Liver (tissue), 3 donors: Measurements from ENCODE around the gene COL4A1.

Experiments
- CTCF ChIP-seq: fragments of 150-350 bp; IDR thresholded peaks from 2 replicates; pipeline ENCODE4 v1.5.1; 2017; ENCODE audit warnings: improper control_type of control experiment, low read depth, low read length; ENCODE audit not compliant: missing input control
- FOXA1 ChIP-seq: IDR thresholded peaks from 2 replicates; pipeline ENCODE4 v1.6.1; 2016; ENCODE audit warnings: antibody characterized with exemption
- GABPA ChIP-seq, 2 donors: IDR thresholded peaks in 1 of 2; conservative IDR thresholded peaks in 1 of 2; 2 replicates each; pipeline ENCODE4 v1.6.1; 2016; ENCODE audit warnings: antibody characterized with exemption in 2 of 2, mild to moderate bottlenecking in 1 of 2, moderate library complexity in 1 of 2
- HNF4A ChIP-seq, 2 donors: conservative IDR thresholded peaks; 2 replicates each; pipeline ENCODE4 v1.6.1; 2016; ENCODE audit warnings: antibody characterized with exemption in 2 of 2, mild to moderate bottlenecking in 2 of 2
- JUND ChIP-seq, 2 donors: IDR thresholded peaks; 2 replicates each; pipeline ENCODE4 v1.6.1; 2016; ENCODE audit warnings: antibody characterized with exemption in 2 of 2
- MAX ChIP-seq: IDR thresholded peaks from 2 replicates; pipeline ENCODE4 v1.6.1; 2016; ENCODE audit warnings: antibody characterized with exemption
- NR2F2 ChIP-seq: IDR thresholded peaks from 2 replicates; pipeline ENCODE4 v1.6.1; 2016; ENCODE audit warnings: antibody characterized with exemption
- RXRA ChIP-seq, 2 donors: IDR thresholded peaks; 2 replicates each; pipeline ENCODE4 v1.6.1; 2017 to 2018; ENCODE audit warnings: antibody characterized with exemption in 2 of 2, mild to moderate bottlenecking in 1 of 2
- SP1 ChIP-seq: IDR thresholded peaks from 2 replicates; pipeline ENCODE4 v1.6.1; 2018; ENCODE audit warnings: antibody characterized with exemption, mild to moderate bottlenecking
- TAF1 ChIP-seq: conservative IDR thresholded peaks from 2 replicates; pipeline ENCODE4 v1.6.1; 2016; ENCODE audit warnings: antibody characterized with exemption, mild to moderate bottlenecking
- YY1 ChIP-seq: IDR thresholded peaks from 2 replicates; pipeline ENCODE4 v1.6.1; 2016; ENCODE audit warnings: antibody characterized with exemption, mild to moderate bottlenecking
- TF ChIP-seq, protein P1 (sequence below): IDR thresholded peaks from 2 replicates; pipeline ENCODE4 v1.6.1; 2016; ENCODE audit warnings: antibody characterized with exemption, mild to moderate bottlenecking
- donor health status: healthy.
- donor health status: healthy.

- TF ChIP-seq CTCF (no peak), TAF1 (no peak), HNF4A (conservative IDR thresholded peaks at IDR 0.05) (no peak), YY1 (no peak), MAX (no peak), GABPA (IDR thresholded peaks at IDR 0.05 in 1 of 2, conservative IDR thresholded peaks at IDR 0.05 in 1 of 2) (no peak), SP1 (no peak), JUND (IDR thresholded peaks at IDR 0.05) (no peak), RXRA (IDR thresholded peaks at IDR 0.05) (no peak), FOXA1 (no peak), NR2F2 (no peak)
- TF ChIP-seq, protein P1, sequence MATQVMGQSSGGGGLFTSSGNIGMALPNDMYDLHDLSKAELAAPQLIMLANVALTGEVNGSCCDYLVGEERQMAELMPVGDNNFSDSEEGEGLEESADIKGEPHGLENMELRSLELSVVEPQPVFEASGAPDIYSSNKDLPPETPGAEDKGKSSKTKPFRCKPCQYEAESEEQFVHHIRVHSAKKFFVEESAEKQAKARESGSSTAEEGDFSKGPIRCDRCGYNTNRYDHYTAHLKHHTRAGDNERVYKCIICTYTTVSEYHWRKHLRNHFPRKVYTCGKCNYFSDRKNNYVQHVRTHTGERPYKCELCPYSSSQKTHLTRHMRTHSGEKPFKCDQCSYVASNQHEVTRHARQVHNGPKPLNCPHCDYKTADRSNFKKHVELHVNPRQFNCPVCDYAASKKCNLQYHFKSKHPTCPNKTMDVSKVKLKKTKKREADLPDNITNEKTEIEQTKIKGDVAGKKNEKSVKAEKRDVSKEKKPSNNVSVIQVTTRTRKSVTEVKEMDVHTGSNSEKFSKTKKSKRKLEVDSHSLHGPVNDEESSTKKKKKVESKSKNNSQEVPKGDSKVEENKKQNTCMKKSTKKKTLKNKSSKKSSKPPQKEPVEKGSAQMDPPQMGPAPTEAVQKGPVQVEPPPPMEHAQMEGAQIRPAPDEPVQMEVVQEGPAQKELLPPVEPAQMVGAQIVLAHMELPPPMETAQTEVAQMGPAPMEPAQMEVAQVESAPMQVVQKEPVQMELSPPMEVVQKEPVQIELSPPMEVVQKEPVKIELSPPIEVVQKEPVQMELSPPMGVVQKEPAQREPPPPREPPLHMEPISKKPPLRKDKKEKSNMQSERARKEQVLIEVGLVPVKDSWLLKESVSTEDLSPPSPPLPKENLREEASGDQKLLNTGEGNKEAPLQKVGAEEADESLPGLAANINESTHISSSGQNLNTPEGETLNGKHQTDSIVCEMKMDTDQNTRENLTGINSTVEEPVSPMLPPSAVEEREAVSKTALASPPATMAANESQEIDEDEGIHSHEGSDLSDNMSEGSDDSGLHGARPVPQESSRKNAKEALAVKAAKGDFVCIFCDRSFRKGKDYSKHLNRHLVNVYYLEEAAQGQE: no peak
Measured at GRCh38 chr13:110256126-110256905, 50.6 kb downstream of the COL4A1 start.
